ENCODE data around the gene PARVG. TPM values are rescaled to one million over a fixed set of nuclear protein-coding genes. Genes with fewer than 3 reads are reported as not detected.
"Not testable (repeated sequence)": the region's sequence is repeated elsewhere in the genome, so short reads cannot be mapped to it uniquely, and the experiment has no call there.

PARVG gene
- total and polyA plus RNA-seq, 9 of the 15 experiments (the other 6 are each of a cell fraction or from before 2014, with no cell fraction given): 0.35 TPM; not detected in 8

- no peaks in the 10 kb centered on the region for H4K20me1 ChIP-seq (replicated peaks; ENCODE audit: control insufficient read depth, insufficient read depth, low read length)
- no TSS peak for BruUV-seq (replicated peaks)
- H3K9ac ChIP-seq (ENCODE audit: insufficient read depth in 1 of 2, low read depth in 2 of 2, low read length in 2 of 2): no peak overlapping the region
- H3K9me3 ChIP-seq (replicated peaks; ENCODE audit: control insufficient read depth, insufficient read depth, low read depth, low read length): no peaks in the 10 kb centered on the region
- H2AFZ ChIP-seq (ENCODE audit: low read depth, low read length): no peak overlapping the region
- 4% methylated on average over 4 of the region's 4 CpGs for WGBS (ENCODE audit: insufficient coverage, low coverage, missing lambda C conversion rate)
- H3K4me3 ChIP-seq: no peak overlapping the region
- intact Hi-C loops (cut with micrococcal nuclease): no loop called here
- no peaks in the 10 kb centered on the region for H3K4me1 ChIP-seq (replicated peaks in 1 of 2; ENCODE audit: control insufficient read depth in 2 of 2, insufficient read depth in 2 of 2, low read length in 2 of 2)
- no peaks in the 10 kb centered on the region for H3K27me3 ChIP-seq (ENCODE audit: control insufficient read depth in 2 of 2, insufficient read depth in 2 of 2, low read length in 2 of 2)
- ATAC-seq (no peak), DNase-seq (ENCODE audit: extremely low read depth in 1 of 4, low spot score in 3 of 4) (no peak), FAIRE-seq (no peak)
- H3K79me2 ChIP-seq (ENCODE audit: control insufficient read depth, insufficient read depth, low read length): no peaks in the 10 kb centered on the region
- POLR2A ChIA-PET: interaction anchor here (1.3 kb wide), 1 partner anchor 10 kb away, joined by 3 read pairs; no protein-coding TSS in a partner anchor
- no peaks in the 10 kb centered on the region for H3K9me1 ChIP-seq (ENCODE audit: control insufficient read depth, insufficient read depth, low read length)
- H3K4me2 ChIP-seq (ENCODE audit: insufficient read depth, low read length): no peak overlapping the region
- H3K36me3 ChIP-seq (ENCODE audit: control insufficient read depth, insufficient read depth, low read length): no peaks in the 10 kb centered on the region
- H3K27ac ChIP-seq (ENCODE audit: extremely low read depth, low read depth, low read length): no peak overlapping the region
- in situ Hi-C loops (cut with MboI): no loop called here
- TF ChIP-seq, protein P1, sequence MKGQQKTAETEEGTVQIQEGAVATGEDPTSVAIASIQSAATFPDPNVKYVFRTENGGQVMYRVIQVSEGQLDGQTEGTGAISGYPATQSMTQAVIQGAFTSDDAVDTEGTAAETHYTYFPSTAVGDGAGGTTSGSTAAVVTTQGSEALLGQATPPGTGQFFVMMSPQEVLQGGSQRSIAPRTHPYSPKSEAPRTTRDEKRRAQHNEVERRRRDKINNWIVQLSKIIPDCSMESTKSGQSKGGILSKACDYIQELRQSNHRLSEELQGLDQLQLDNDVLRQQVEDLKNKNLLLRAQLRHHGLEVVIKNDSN (CRISPR knock-in tag; IDR thresholded peaks at IDR 0.05): peak; percentile 56
- TF ChIP-seq RAD51 (IDR thresholded peaks at IDR 0.05; ENCODE audit: borderline replicate concordance, low read depth) (peak; percentile 40; the same call in 1 of the 2 replicates), ZNF75A (CRISPR knock-in tag; IDR thresholded peaks at IDR 0.05) (no peak), NFYB (IDR thresholded peaks at IDR 0.05; ENCODE audit: extremely low read depth, insufficient read length) (peak; percentile 54), USF2 (CRISPR knock-in tag; IDR thresholded peaks at IDR 0.05) (peak; percentile 67), NFXL1 (CRISPR knock-in tag; IDR thresholded peaks at IDR 0.05) (no peak)
- CTCF ChIA-PET (ENCODE audit: low intra/inter-chr PET ratio): no interaction called here
Observed at GRCh38 chr22:44231233-44231632, 50.5 kb downstream of the PARVG start.

DNA sequence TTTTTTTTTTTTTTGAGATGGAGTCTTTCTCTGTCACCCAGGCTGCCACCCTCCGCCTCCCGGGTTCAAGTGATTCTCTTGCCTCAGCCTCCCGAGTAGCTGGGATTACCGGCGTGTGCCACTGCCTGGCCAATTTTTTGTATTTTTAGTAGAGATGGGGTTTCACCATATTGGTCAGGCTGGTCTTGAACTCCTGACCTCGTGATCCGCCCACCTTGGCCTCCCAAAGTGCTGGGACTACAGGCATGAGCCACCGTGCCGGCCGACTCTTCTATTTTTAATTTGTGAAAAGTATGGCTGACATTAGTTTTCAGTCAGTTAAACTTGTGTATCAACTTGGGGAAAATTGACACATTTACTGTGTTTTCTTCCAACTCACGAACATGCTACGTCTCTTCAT, 53.6 kb downstream of the PARVG start:
- ATAC-seq; H4K20me1 ChIP-seq (replicated peaks; ENCODE audit: control insufficient read depth, insufficient read depth, low read length); in situ Hi-C loops (cut with MboI); H3K4me3 ChIP-seq; H3K4me2 ChIP-seq (ENCODE audit: insufficient read depth, low read length); H2AFZ ChIP-seq (ENCODE audit: low read depth, low read length); FAIRE-seq; POLR2A ChIA-PET; intact Hi-C loops (cut with micrococcal nuclease); H3K36me3 ChIP-seq (ENCODE audit: control insufficient read depth, insufficient read depth, low read length); CTCF ChIA-PET (ENCODE audit: low intra/inter-chr PET ratio); BruUV-seq (replicated peaks); H3K4me1 ChIP-seq (replicated peaks in 1 of 2; ENCODE audit: control insufficient read depth in 2 of 2, insufficient read depth in 2 of 2, low read length in 2 of 2); H3K9me1 ChIP-seq (ENCODE audit: control insufficient read depth, insufficient read depth, low read length); H3K9ac ChIP-seq (ENCODE audit: insufficient read depth in 1 of 2, low read depth in 2 of 2, low read length in 2 of 2); H3K79me2 ChIP-seq (ENCODE audit: control insufficient read depth, insufficient read depth, low read length); H3K9me3 ChIP-seq (replicated peaks; ENCODE audit: control insufficient read depth, insufficient read depth, low read depth, low read length); DNase-seq (ENCODE audit: extremely low read depth in 1 of 4, low spot score in 3 of 4); H3K27me3 ChIP-seq (ENCODE audit: control insufficient read depth in 2 of 2, insufficient read depth in 2 of 2, low read length in 2 of 2); H3K27ac ChIP-seq (ENCODE audit: extremely low read depth, low read depth, low read length): not testable (repeated sequence)
- WGBS (ENCODE audit: insufficient coverage, low coverage, missing lambda C conversion rate): 25% methylated on average over 8 of the region's 12 CpGs

Data from K562 (cell line).